ENCODE data around the gene MTRR. TPM values are rescaled to one million over a fixed set of nuclear protein-coding genes. Genes with fewer than 3 reads are reported as not detected.

Gene MTRR
- total RNA-seq: 100 to 1,000 TPM; 101 to 106 TPM
- 78.9 to 80.7 reads per million in 2 donors for total RNA-seq

DNA sequence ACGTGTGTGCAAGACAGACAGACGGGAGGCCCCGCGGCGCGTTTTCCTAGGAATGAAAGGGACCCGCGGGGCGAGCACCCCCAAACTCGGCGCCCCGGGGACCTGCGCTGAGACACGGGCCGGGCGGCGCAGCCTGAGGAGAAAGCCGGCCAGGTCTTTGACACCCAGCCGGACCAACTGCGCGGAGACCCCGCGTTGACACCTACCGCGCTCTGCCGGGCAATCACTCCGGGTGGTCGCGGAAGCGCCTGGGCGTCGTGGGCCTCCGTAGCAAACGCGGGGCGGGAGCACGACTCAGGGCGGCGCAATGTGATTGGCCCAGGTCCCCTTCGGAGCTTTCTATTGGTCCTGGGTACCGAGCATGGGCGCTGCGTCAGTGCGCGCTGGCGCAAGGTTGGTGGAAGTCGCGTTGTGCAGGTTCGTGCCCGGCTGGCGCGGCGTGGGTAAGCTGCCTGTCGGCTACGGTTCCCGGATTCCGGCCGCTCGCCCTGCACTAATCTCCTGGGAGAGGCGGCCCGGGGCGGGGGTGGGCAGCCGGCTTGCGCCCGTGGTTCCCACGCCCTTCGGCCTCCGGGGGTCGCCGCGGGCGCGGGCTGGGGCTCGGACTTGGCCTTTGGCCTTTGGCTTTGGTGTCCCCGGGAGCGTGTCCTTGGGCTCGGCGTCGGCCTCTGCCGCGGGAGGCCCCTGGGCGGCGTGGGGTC is at the start of gene MTRR, which contains the start of gene FASTKD3:
Gene MTRR, plus strand, starts transcription at position 376 of the 701 bp plus-strand sequence. CDS start 1,647 bp downstream, outside the sequence.
Gene FASTKD3, minus strand, starts transcription at position 259 of the 701 bp plus-strand sequence. CDS start 948 bp downstream, outside the sequence.
- Mint-ChIP-seq H3K27me3 (no peaks in the 10 kb centered on the region), H3K27ac (peak within 1 kb of the TSS; percentile 98), H3K4me3 (peak within 1 kb of the TSS; percentile 99), H3K4me1 (peaks cover 54% of the 10 kb centered on the region), H3K36me3 (ENCODE audit: low read depth) (peaks cover 5% of the 10 kb centered on the region)
- DNase-seq (peak; percentile 84 to 85 (median 84)), ATAC-seq (peak; percentile 97)
- no peaks in the 10 kb centered on the region for H3K9me3 ChIP-seq (ENCODE audit: control insufficient read depth, low read length, poor library complexity, severe bottlenecking)

DNA sequence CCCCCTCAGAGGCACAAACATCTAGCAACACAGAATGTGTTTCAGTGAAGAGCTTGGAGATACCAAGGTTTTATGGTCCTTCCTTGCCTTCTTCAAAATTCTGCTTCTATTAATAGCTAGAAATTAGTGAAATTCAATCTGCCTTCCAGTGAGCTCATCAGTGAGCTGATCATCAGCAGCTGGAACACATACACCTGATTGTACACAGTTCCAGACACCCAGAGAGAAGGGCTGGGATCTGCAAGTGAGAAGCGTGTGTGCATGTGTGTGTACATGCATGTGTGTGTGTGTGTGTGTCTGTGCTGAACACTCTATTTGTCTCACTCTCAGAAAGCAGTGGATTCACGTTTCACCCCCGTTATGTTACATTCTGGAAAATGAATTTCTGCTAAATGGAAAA is 46.5 kb upstream of the MTRR start:
- Mint-ChIP-seq H3K27ac (no peak overlapping the region), H3K27me3 (peaks cover 62% of the 10 kb centered on the region), H3K4me1 (peaks cover 4% of the 10 kb centered on the region), H3K4me3 (no peak overlapping the region), H3K36me3 (ENCODE audit: low read depth) (no peaks in the 10 kb centered on the region)
- ATAC-seq (no peak), DNase-seq (no peak)
- no peaks in the 10 kb centered on the region for H3K9me3 ChIP-seq (ENCODE audit: control insufficient read depth, low read length, poor library complexity, severe bottlenecking)

DNA sequence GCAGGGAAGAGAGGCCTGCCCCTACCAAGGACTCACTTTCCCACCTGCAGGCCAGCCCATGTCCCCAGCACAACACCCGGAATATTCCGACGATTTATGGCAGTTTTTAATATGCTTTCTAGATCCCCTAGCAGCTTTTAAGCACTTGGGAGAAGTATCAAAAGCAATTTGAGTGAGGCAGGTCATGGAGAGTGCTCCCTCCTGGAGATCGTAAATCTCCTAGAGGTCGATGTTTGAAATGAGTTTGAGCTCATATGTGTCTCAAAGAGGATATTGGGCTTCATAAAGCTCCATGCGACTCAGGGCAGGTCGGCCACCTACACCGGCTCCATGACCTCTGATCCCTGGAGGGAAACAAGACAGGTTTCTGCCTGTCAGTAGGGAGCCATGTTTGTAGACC is 45.4 kb upstream of the MTRR start:
- no peak for ATAC-seq

DNA sequence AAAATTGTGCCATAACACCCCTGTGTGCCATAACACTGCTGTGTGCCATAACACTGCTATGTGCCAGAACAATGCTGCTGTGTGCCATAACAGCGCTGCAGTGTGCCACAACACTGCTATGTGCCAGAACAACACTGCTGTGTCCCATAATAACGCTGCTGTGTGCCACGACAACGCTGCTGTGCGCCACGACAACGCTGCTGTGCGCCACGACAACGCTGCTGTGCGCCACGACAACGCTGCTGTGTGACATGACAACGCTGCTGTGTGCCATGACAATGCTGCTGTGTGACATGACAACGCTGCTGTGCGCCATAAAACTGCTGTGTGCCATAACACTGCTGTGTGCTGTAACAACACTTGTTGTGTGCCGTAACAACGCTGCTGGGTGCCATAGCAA is 44.0 kb upstream of the MTRR start:
- H3K4me3 Mint-ChIP-seq: no peak overlapping the region
- peaks cover 4% of the 10 kb centered on the region for H3K4me1 Mint-ChIP-seq
- H3K27me3 Mint-ChIP-seq: peaks cover 74% of the 10 kb centered on the region
- DNase-seq: no peak
- no peaks in the 10 kb centered on the region for H3K36me3 Mint-ChIP-seq (ENCODE audit: low read depth)
- ATAC-seq: no peak
- H3K9me3 ChIP-seq (ENCODE audit: control insufficient read depth, low read length, poor library complexity, severe bottlenecking): no peaks in the 10 kb centered on the region
- H3K27ac Mint-ChIP-seq: no peak overlapping the region

More for the DNA sequence above, 45.4 kb upstream of the MTRR start:
- Mint-ChIP-seq H3K27ac (no peak overlapping the region), H3K4me3 (no peak overlapping the region), H3K4me1 (peaks cover 4% of the 10 kb centered on the region), H3K27me3 (peaks cover 73% of the 10 kb centered on the region), H3K36me3 (ENCODE audit: low read depth) (no peaks in the 10 kb centered on the region)
- DNase-seq: no peak
- no peaks in the 10 kb centered on the region for H3K9me3 ChIP-seq (ENCODE audit: control insufficient read depth, low read length, poor library complexity, severe bottlenecking)

DNA sequence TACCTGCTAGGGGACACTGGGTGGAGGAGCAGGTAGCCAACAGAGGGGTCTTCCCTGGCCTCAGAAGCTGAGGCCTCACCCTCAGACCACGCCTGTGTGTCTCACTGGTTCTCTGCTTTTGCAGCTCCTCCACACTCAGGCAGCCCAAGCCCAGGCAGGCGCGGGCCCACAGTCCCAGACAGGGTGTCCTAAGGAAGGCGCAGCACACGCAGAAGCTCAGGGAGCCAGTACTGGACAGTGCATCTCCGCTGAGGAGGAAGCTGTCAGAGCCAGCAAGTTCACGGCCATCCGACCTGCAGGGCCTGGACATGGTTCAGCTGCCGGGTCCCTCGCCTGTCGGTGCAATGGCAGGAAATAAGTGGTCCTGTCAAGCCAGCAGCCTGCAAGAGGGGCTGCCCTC is 43.3 kb upstream of the MTRR start:
- Mint-ChIP-seq H3K4me1 (peaks cover 4% of the 10 kb centered on the region), H3K27me3 (peaks cover 73% of the 10 kb centered on the region), H3K36me3 (ENCODE audit: low read depth) (no peaks in the 10 kb centered on the region), H3K27ac (no peak overlapping the region), H3K4me3 (no peak overlapping the region)
- no peak for DNase-seq
- H3K9me3 ChIP-seq (ENCODE audit: control insufficient read depth, low read length, poor library complexity, severe bottlenecking): no peaks in the 10 kb centered on the region
- ATAC-seq: no peak

DNA sequence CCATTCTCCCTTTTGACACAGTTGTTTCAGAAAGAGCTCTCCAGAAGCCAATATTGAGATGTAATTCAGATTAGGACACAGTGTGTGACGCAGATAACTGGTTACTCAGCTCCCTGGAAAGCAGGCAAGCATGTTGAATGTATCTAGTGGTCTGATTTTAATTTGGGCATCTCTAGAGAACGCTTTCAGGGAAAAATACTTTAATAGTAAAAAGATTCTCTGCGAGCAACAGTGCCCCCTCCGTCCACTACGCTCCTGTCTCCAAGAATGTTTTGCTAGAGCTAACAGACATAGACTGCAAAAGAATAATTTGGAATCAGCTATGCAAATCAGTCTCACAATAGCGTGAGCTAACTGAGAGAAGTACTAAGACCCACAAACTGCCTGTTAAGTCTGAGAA is 41.3 kb upstream of the MTRR start:
- no peak for ATAC-seq
- Mint-ChIP-seq H3K27me3 (peaks cover 72% of the 10 kb centered on the region), H3K27ac (no peak overlapping the region)

DNA sequence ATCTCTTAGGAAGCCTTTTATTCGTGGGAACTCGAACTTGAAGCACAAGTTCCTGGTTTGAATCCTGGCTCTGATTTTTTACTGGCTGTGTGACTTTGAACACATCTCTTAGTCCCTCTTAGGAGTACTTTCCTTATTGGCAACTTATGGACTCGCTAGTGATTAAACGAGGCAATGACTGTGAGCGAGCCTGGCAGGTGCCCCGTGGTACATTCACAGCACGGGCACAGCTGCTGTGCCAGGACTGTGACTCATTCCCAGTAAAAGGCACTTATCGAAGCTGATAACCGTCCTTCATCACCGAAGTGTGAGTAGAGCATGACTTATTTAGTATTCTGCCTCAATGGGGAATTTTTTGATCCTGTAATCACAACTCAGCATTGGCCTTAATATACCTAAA is 40.7 kb upstream of the MTRR start:
- H3K4me1 Mint-ChIP-seq: peaks cover 2% of the 10 kb centered on the region
- no peaks in the 10 kb centered on the region for H3K9me3 ChIP-seq (ENCODE audit: control insufficient read depth, low read length, poor library complexity, severe bottlenecking)
- peaks cover 66% of the 10 kb centered on the region for H3K27me3 Mint-ChIP-seq
- DNase-seq (no peak), ATAC-seq (no peak)
- no peak overlapping the region for H3K27ac Mint-ChIP-seq
- H3K36me3 Mint-ChIP-seq (ENCODE audit: low read depth): no peaks in the 10 kb centered on the region
- H3K4me3 Mint-ChIP-seq: no peak overlapping the region

More for the DNA sequence above, 41.3 kb upstream of the MTRR start:
- DNase-seq: no peak
- no peaks in the 10 kb centered on the region for H3K9me3 ChIP-seq (ENCODE audit: control insufficient read depth, low read length, poor library complexity, severe bottlenecking)
- Mint-ChIP-seq H3K4me1 (peaks cover 2% of the 10 kb centered on the region), H3K36me3 (ENCODE audit: low read depth) (no peaks in the 10 kb centered on the region), H3K4me3 (no peak overlapping the region)

DNA sequence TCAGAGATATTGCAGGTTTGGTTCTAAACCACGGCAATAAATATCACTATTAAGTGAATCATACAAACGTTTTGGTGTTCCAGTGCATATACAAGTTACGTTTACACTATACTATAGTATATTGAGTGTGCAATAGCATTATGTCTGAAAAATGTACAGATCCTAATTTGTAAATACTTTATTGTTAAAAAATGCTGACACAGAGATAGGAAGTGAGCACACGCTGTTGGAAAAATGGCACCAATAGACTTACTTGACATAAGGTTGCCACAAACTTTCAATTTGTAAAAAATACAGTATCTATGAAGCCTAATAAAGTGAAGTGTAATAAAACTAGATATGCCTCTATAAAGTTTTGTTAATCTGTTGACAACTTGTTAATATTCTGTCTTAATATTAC is 34.0 kb upstream of the MTRR start:
- Mint-ChIP-seq H3K27me3 (peaks cover 28% of the 10 kb centered on the region), H3K4me1 (no peaks in the 10 kb centered on the region), H3K4me3 (no peak overlapping the region), H3K27ac (no peak overlapping the region), H3K36me3 (ENCODE audit: low read depth) (no peaks in the 10 kb centered on the region)
- no peaks in the 10 kb centered on the region for H3K9me3 ChIP-seq (ENCODE audit: control insufficient read depth, low read length, poor library complexity, severe bottlenecking)
- ATAC-seq (no peak), DNase-seq (no peak)

DNA sequence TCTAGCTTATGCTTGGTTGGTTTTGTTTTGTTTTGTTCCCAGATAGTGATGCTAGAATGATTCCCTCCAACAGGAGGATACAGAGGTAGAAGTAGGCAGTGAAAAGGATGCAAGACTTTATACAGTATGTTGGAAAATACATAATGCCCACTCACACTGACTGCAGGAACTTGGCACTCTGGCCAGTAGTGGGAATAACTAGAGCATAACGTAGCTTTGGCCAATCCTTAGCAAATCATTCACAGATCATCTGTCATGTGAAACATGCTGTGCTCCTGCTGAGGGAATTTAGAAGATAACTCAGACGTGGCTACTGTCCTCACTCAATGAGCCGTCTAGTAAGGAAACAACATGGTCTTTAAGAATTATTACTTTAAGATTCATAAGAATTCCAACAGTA is 31.5 kb upstream of the MTRR start:
- DNase-seq (no peak), ATAC-seq (no peak)
- Mint-ChIP-seq H3K36me3 (ENCODE audit: low read depth) (no peaks in the 10 kb centered on the region), H3K4me3 (no peak overlapping the region), H3K4me1 (no peaks in the 10 kb centered on the region), H3K27ac (no peak overlapping the region), H3K27me3 (peaks cover 31% of the 10 kb centered on the region)
- H3K9me3 ChIP-seq (ENCODE audit: control insufficient read depth, low read length, poor library complexity, severe bottlenecking): no peaks in the 10 kb centered on the region

DNA sequence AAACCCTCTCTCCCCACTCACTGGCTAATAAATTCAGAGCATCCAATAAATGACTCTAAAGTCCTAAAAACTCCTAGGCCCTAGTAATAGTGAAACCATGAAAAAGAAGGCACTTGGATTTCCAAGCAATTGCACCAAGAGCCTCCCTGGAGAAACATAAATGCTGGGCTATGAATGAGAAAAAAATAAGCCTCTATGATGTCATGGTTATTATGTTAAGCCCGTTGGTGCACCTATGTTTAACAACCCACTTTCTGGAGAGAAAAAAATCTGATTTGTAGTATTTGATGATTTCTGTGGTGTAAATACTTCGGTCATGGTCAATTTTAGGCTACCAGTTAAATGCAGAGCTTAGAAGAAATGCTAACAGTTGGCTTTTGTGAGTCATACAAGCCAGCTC is 26.4 kb upstream of the MTRR start:
- DNase-seq (no peak), ATAC-seq (no peak)
- H3K9me3 ChIP-seq (ENCODE audit: control insufficient read depth, low read length, poor library complexity, severe bottlenecking): no peaks in the 10 kb centered on the region
- H3K4me1 Mint-ChIP-seq: no peaks in the 10 kb centered on the region
- no peak overlapping the region for H3K27ac Mint-ChIP-seq
- peaks cover 59% of the 10 kb centered on the region for H3K27me3 Mint-ChIP-seq
- H3K4me3 Mint-ChIP-seq: no peak overlapping the region
- no peaks in the 10 kb centered on the region for H3K36me3 Mint-ChIP-seq (ENCODE audit: low read depth)

DNA sequence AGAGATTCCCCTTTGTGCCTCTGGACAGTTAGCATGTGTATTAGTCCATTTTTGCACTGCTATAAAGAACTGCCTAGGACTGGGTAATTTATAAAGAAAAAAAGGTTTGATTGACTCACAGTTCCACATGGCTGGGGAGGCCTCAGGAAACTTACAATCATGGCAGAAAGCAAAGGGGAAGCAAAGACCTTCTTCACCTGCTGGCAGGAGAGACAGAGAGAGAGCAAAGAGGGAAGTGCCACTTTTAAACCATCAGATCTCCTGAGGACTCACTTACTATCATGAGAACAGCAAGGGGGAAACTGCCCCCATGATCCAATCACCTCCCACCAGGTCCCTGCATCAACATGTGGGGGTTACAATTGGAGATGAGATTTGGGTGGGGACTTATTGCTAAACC is 24.0 kb upstream of the MTRR start:
- no peak overlapping the region for H3K27ac Mint-ChIP-seq
- DNase-seq (no peak), ATAC-seq (no peak)
- H3K4me1 Mint-ChIP-seq: peaks cover 5% of the 10 kb centered on the region
- H3K4me3 Mint-ChIP-seq: no peak overlapping the region
- no peaks in the 10 kb centered on the region for H3K36me3 Mint-ChIP-seq (ENCODE audit: low read depth)
- peaks cover 61% of the 10 kb centered on the region for H3K27me3 Mint-ChIP-seq
- no peaks in the 10 kb centered on the region for H3K9me3 ChIP-seq (ENCODE audit: control insufficient read depth, low read length, poor library complexity, severe bottlenecking)

DNA sequence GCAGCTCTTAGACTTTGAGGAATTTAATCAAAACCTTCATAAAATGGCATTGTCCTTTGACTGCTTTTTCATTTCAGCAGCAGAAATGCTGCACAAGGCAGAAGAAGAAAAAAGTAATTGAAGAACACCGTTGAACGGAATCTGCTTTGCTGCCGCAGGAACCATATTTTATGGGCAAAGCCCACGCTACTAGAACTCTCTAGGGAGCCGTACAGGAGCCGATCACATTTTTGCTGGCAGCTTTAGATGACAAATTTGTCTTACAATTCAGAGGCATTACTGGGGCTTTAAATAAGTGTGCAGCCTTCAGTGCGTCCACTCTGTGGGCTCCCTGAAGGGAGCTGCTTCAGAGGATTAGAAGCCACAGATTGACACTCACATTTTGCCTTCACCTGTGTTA is 23.4 kb upstream of the MTRR start:
- DNase-seq: no peak
- Mint-ChIP-seq H3K4me1 (peaks cover 6% of the 10 kb centered on the region), H3K27me3 (peaks cover 54% of the 10 kb centered on the region), H3K27ac (no peak overlapping the region), H3K4me3 (no peak overlapping the region), H3K36me3 (ENCODE audit: low read depth) (no peaks in the 10 kb centered on the region)
- H3K9me3 ChIP-seq (ENCODE audit: control insufficient read depth, low read length, poor library complexity, severe bottlenecking): no peaks in the 10 kb centered on the region
- no peak for ATAC-seq

DNA sequence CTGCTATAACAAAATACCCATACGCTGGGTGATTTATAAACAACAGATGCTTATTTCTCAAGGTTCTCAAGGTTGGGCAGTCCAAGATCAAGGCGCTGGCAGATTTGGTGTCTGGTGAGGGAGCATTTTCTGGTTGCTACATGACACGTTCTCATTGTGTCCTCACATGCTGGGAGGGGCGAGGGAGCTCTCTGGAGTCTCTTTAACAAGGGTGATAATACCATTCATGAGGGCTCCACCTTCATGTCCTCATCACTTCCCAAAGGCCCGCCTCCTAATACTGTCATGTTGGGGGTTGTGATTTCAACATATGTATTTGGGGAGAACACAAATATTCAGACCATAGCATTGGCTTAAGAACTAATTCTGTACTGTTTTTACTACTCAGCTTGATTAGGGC is 22.6 kb upstream of the MTRR start:
- H3K9me3 ChIP-seq (ENCODE audit: control insufficient read depth, low read length, poor library complexity, severe bottlenecking): no peaks in the 10 kb centered on the region
- ATAC-seq (no peak), DNase-seq (no peak)
- H3K27ac Mint-ChIP-seq: no peak overlapping the region
- H3K36me3 Mint-ChIP-seq (ENCODE audit: low read depth): no peaks in the 10 kb centered on the region
- H3K27me3 Mint-ChIP-seq: peaks cover 47% of the 10 kb centered on the region
- H3K4me1 Mint-ChIP-seq: peaks cover 9% of the 10 kb centered on the region
- no peak overlapping the region for H3K4me3 Mint-ChIP-seq

DNA sequence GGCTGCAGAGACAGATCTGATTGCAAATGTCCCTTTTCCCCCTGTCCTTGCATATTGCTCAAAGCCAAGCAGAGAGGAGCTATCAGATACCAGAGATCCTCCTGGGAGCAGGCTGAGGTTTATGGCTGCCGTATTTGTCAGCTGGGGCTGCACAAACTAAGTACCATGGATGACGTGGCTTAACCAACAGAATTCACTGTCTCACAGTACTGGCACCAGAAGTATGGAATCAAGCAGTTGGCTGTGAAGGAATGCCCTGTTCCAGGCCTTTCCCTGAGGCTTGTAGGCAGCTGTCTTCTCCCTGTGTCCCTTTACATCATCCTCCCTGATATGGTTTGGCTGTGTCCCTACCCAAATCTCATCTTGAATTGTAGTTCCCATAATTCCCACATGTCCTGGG is 20.7 kb upstream of the MTRR start:
- peaks cover 3% of the 10 kb centered on the region for H3K9me3 ChIP-seq (ENCODE audit: control insufficient read depth, low read length, poor library complexity, severe bottlenecking)
- DNase-seq: no peak
- ATAC-seq: no peak
- Mint-ChIP-seq H3K4me1 (peaks cover 18% of the 10 kb centered on the region), H3K4me3 (no peak overlapping the region), H3K27me3 (peaks cover 38% of the 10 kb centered on the region), H3K36me3 (ENCODE audit: low read depth) (no peaks in the 10 kb centered on the region), H3K27ac (no peak overlapping the region)
